SK-N-SH (cell line): ENCODE data around the gene MTR. TPM values are rescaled to one million over a fixed set of nuclear protein-coding genes. Genes with fewer than 3 reads are reported as not detected.

Experiments used
- CTCF ChIA-PET: fragments of 300-600, 350-600 bp; formaldehyde crosslinking; extraction: SDS; loops from one replicate; lab custom pipeline; 2021; lab: Yijun Ruan, JAX
- POLR2A ChIA-PET: fragments of 350-600 bp; sonication (Branson Sonifier 250); formaldehyde crosslinking; extraction: SDS; loops from one replicate; lab custom pipeline; 2020; ENCODE audit warnings: antibody characterized with exemption, inconsistent platforms; lab: Yijun Ruan, JAX
- DNase-seq: peaks from one replicate; pipeline ENCODE4 v3.0.0; 2012
- H2AFZ ChIP-seq: fragments of 200-600 bp; sonication (generic); 2 replicates; pipeline ENCODE4 v1.8.1; 2016; ENCODE audit warnings: antibody characterized with exemption, mild to moderate bottlenecking, low read depth
- H3F3A ChIP-seq: fragments of 200-600 bp; sonication (generic); replicated peaks from 2 replicates; pipeline ENCODE3; 2016; ENCODE audit warnings: antibody characterized with exemption, mild to moderate bottlenecking; ENCODE audit not compliant: insufficient read depth
- H3K27ac ChIP-seq, 2 experiments: fragments of 200-500 bp in 1 of 2; fragments of 200-600 bp in 1 of 2; sonication (Bioruptor generic) in 1 of 2; sonication (generic), shearing (Covaris generic) in 1 of 2; 2 replicates each; pipeline versions ENCODE4 v1.5.1 to v1.6.1; 2014 to 2016; ENCODE audit warnings: low read depth in 2 of 2, inconsistent platforms in 1 of 2, low read length in 1 of 2, mild to moderate bottlenecking in 1 of 2, mixed read lengths in 1 of 2
- H3K27me3 ChIP-seq: fragments of 200-600 bp; sonication (generic), shearing (Covaris generic); 2 replicates; pipeline ENCODE4 v1.6.1; 2016; ENCODE audit warnings: mixed run types; ENCODE audit not compliant: insufficient read depth
- H3K36me3 ChIP-seq, 2 experiments: fragments of 200-500 bp in 1 of 2; fragments of 200-600 bp in 1 of 2; sonication (Bioruptor generic) in 1 of 2; sonication (generic) in 1 of 2; replicated peaks in 1 of 2; 2 replicates each; pipeline versions ENCODE3 to v1.5.1; 2014 to 2016; ENCODE audit warnings: low read length in 1 of 2, mild to moderate bottlenecking in 1 of 2; ENCODE audit not compliant: insufficient read depth in 2 of 2, control insufficient read depth in 1 of 2
- H3K4me1 ChIP-seq, 2 experiments: fragments of 200-500 bp in 1 of 2; fragments of 200-600 bp in 1 of 2; sonication (Bioruptor generic) in 1 of 2; sonication (generic), shearing (Covaris generic) in 1 of 2; 2 replicates each; pipeline versions ENCODE4 v1.5.1 to v1.6.1; 2014 to 2016; ENCODE audit warnings: low read depth in 1 of 2, low read length in 1 of 2, mixed run types in 1 of 2; ENCODE audit not compliant: insufficient read depth in 2 of 2, control insufficient read depth in 1 of 2
- H3K4me2 ChIP-seq: fragments of 200-600 bp; sonication (generic), shearing (Covaris generic); 2 replicates; pipeline ENCODE4 v1.6.1; 2017; ENCODE audit warnings: mixed run types
- H3K4me3 ChIP-seq, 2 experiments: fragments of 200-500 bp in 1 of 2; fragments of 200-600 bp in 1 of 2; sonication (Bioruptor generic) in 1 of 2; sonication (generic), shearing (Covaris generic) in 1 of 2; 2 replicates each; pipeline versions ENCODE4 v1.5.1 to v1.8.1; 2014 to 2016; ENCODE audit warnings: low read depth in 2 of 2, inconsistent platforms in 1 of 2, low read length in 1 of 2, mild to moderate bottlenecking in 1 of 2, mixed read lengths in 1 of 2, moderate library complexity in 1 of 2
- H3K79me2 ChIP-seq: fragments of 200-600 bp; sonication (generic); 2 replicates; pipeline ENCODE4 v1.8.1; 2017; ENCODE audit warnings: mild to moderate bottlenecking; ENCODE audit not compliant: insufficient read depth
- H3K9ac ChIP-seq: fragments of 200-600 bp; sonication (generic); 2 replicates; pipeline ENCODE4 v1.6.1; 2017; ENCODE audit warnings: mixed run types
- H3K9me2 ChIP-seq: fragments of 200-600 bp; sonication (generic); 2 replicates; pipeline ENCODE4 v1.6.1; 2017; ENCODE audit warnings: mixed run types
- H3K9me3 ChIP-seq: fragments of 200-600 bp; sonication (generic); 2 replicates; pipeline ENCODE4 v1.6.1; 2017; ENCODE audit warnings: mixed run types, mild to moderate bottlenecking, moderate library complexity
- H4K20me1 ChIP-seq: fragments of 200-600 bp; sonication (generic); 2 replicates; pipeline ENCODE4 v1.6.1; 2017; ENCODE audit warnings: mild to moderate bottlenecking, mixed run types; ENCODE audit not compliant: insufficient read depth
- CHD2 ChIP-seq: fragments of 150-350 bp; IDR thresholded peaks from 2 replicates; pipeline ENCODE4 v1.6.1; 2018; ENCODE audit warnings: low read length; ENCODE audit not compliant: partially characterized antibody
- CTCF ChIP-seq: fragments of 200-600 bp; sonication (generic); IDR thresholded peaks from 2 replicates; pipeline ENCODE4 v1.6.1; 2017; ENCODE audit warnings: antibody characterized with exemption, mild to moderate bottlenecking, moderate library complexity
- FOSL2 ChIP-seq: IDR thresholded peaks from 2 replicates; pipeline ENCODE4 v1.4.0; 2012; ENCODE audit warnings: low read depth, mild to moderate bottlenecking, moderate library complexity, borderline replicate concordance
- GATA2 ChIP-seq: sonication (generic); formaldehyde crosslinking; IDR thresholded peaks from 2 replicates; pipeline ENCODE4 v1.5.0; 2020; ENCODE audit warnings: mild to moderate bottlenecking, missing genetic modification reagents
- MAX ChIP-seq: IDR thresholded peaks from 2 replicates; pipeline ENCODE4 v1.4.0; 2012; ENCODE audit warnings: low read depth
- MEF2A ChIP-seq: IDR thresholded peaks from 2 replicates; pipeline ENCODE4 v1.4.0; 2012; ENCODE audit warnings: low read depth, borderline replicate concordance
- NFIC ChIP-seq: IDR thresholded peaks from 2 replicates; pipeline ENCODE4 v1.4.0; 2012; ENCODE audit warnings: borderline replicate concordance
- PBX3 ChIP-seq: IDR thresholded peaks from 2 replicates; pipeline ENCODE4; 2012
- POLR2AphosphoS5 ChIP-seq: IDR thresholded peaks from 2 replicates; pipeline ENCODE4 v1.6.1; 2012; ENCODE audit warnings: low read depth, low read length
- RAD21 ChIP-seq: IDR thresholded peaks from 2 replicates; pipeline ENCODE4 v1.6.1; 2012; ENCODE audit warnings: mild to moderate bottlenecking, low read length
- TEAD4 ChIP-seq: IDR thresholded peaks from 2 replicates; pipeline ENCODE4 v1.4.0; 2012; ENCODE audit warnings: mild to moderate bottlenecking, borderline replicate concordance; ENCODE audit not compliant: insufficient read depth
- USF2 ChIP-seq: fragments of 150-350 bp; IDR thresholded peaks from 2 replicates; pipeline ENCODE4 v1.6.1; 2017; ENCODE audit warnings: antibody characterized with exemption, low read length, low read depth, borderline replicate concordance
- YY1 ChIP-seq: IDR thresholded peaks from 2 replicates; pipeline ENCODE4 v1.4.0; 2012; ENCODE audit warnings: low read depth, mild to moderate bottlenecking
- ZBTB33 ChIP-seq: IDR thresholded peaks from 2 replicates; pipeline ENCODE4 v1.4.0; 2012; ENCODE audit warnings: low read depth, borderline replicate concordance
- WGBS: methylation state at CpG from one replicate; pipeline ENCODE4 v1.1.6; 2017; ENCODE audit warnings: low lambda C conversion rate; 5-methylcytosine and 5-hydroxymethylcytosine counted together
- polyA plus RNA-seq, 3 experiments: library from polyadenylated mRNA; depleted of rRNA; stranded (reverse); fragments of >200 nt; gene quantifications; 2 replicates each; pipeline ENCODE4 v1.2.3, GENCODE V29; 2012

Gene MTR
- polyA plus RNA-seq, 1 of the 3 experiments (the other 2 are of a cell fraction): 5.4 TPM

GRCh38 chr1:236833575-236833974, 38.5 kb downstream of the MTR start:
- no peaks in the 10 kb centered on the region; a peak in 1 of 4 replicates for H3K4me1 ChIP-seq
- no peaks in the 10 kb centered on the region for H4K20me1 ChIP-seq
- no peaks in the 10 kb centered on the region for H3K9me2 ChIP-seq
- H2AFZ ChIP-seq: no peak overlapping the region
- no peak overlapping the region for H3K4me3 ChIP-seq
- no peaks in the 10 kb centered on the region for H3K79me2 ChIP-seq
- no peaks in the 10 kb centered on the region for H3F3A ChIP-seq
- WGBS: 90% methylated on average over 2 of the region's 2 CpGs
- peaks cover 44 to 91% of the 10 kb centered on the region in 2 experiments for H3K36me3 ChIP-seq
- DNase-seq: no peak
- H3K9ac ChIP-seq: no peak overlapping the region
- no peak overlapping the region for H3K27ac ChIP-seq
- no peak for TF ChIP-seq ZBTB33
- TF ChIP-seq TEAD4: no peak
- TF ChIP-seq MAX: no peak
- TF ChIP-seq FOSL2: no peak
- no peak for TF ChIP-seq MEF2A
- TF ChIP-seq PBX3: no peak
- TF ChIP-seq POLR2AphosphoS5: no peak
- TF ChIP-seq USF2: no peak
- H3K9me3 ChIP-seq: no peaks in the 10 kb centered on the region
- ChIA-PET POLR2A (no interaction called here), CTCF (no interaction called here)
- no peak overlapping the region for H3K4me2 ChIP-seq
- H3K27me3 ChIP-seq: no peaks in the 10 kb centered on the region

- H3K9me2 ChIP-seq: no peaks in the 10 kb centered on the region
- POLR2A ChIA-PET: no interaction called here
- H3K79me2 ChIP-seq: no peaks in the 10 kb centered on the region
- H3K4me3 ChIP-seq: no peak overlapping the region
- CTCF ChIA-PET: interaction anchor here (1.5 kb wide), 1 partner anchor 11 kb away, joined by 4 read pairs; no protein-coding TSS in a partner anchor
- H3K27ac ChIP-seq: no peak overlapping the region
- no peaks in the 10 kb centered on the region for H3K27me3 ChIP-seq
- no peak overlapping the region for H2AFZ ChIP-seq
- no peaks in the 10 kb centered on the region; a peak in 1 of 4 replicates for H3K4me1 ChIP-seq
- H3K36me3 ChIP-seq: peaks cover 49 to 92% of the 10 kb centered on the region in 2 experiments
- H3F3A ChIP-seq: no peaks in the 10 kb centered on the region
- H4K20me1 ChIP-seq: no peaks in the 10 kb centered on the region
- H3K4me2 ChIP-seq: no peak overlapping the region
- DNase-seq: no peak
- 96% methylated on average over 4 of the region's 4 CpGs for WGBS
- no peaks in the 10 kb centered on the region for H3K9me3 ChIP-seq
- no peak for TF ChIP-seq RAD21
- no peak for TF ChIP-seq NFIC
- no peak for TF ChIP-seq GATA2 (CRISPR knock-in tag)
- TF ChIP-seq CHD2: no peak
- TF ChIP-seq YY1: no peak
- no peak for TF ChIP-seq CTCF
- no peak overlapping the region for H3K9ac ChIP-seq
These were observed 39.8 kb downstream of the MTR start for GRCh38 chr1:236834876-236835275.
